HepG2 (cell line): ENCODE measurements around the gene SSH3. TPM values are rescaled to one million over a fixed set of nuclear protein-coding genes. Genes with fewer than 3 reads are reported as not detected.

Experiments used
- ATAC-seq: fragments of 200-7000 bp; cut with Tn5 transposase; 3 replicates; pipeline ENCODE4 v1.9.1; 2020; ENCODE audit warnings: mild to moderate bottlenecking, moderate library complexity
- BruUV-seq: library from RNA; stranded (reverse); fragments of 400-500 nt; replicated peaks from 2 replicates; lab custom pipeline; 2021; lab: Mats Ljungman, UMichigan
- CTCF ChIA-PET: fragments of 300-600 bp; formaldehyde crosslinking; extraction: SDS; loops from one replicate; lab custom pipeline; 2021; ENCODE audit warnings: low total read pairs, inconsistent platforms, low intra/inter-chr PET ratio; lab: Yijun Ruan, JAX
- POLR2A ChIA-PET: fragments of 350-600 bp; sonication (Branson Sonifier 250); formaldehyde crosslinking; loops from one replicate; lab custom pipeline; 2020; ENCODE audit warnings: antibody characterized with exemption, inconsistent platforms; lab: Yijun Ruan, JAX
- DNase-seq: peaks from one replicate; pipeline ENCODE4 v3.0.0-alpha.2; 2015; ENCODE audit warnings: low spot score
- FAIRE-seq: peaks from 3 replicates; lab custom pipeline; 2011; peaks lifted over from hg19 to GRCh38; lab: Jason Lieb, UNC
- H2AFZ ChIP-seq: one replicate; pipeline ENCODE4 v1.6.1; 2011; ENCODE audit warnings: low read length, inconsistent platforms
- H3K27ac ChIP-seq: fragments of 300-600 bp; 3 replicates; pipeline ENCODE4 v1.8.0; 2011; ENCODE audit warnings: mixed run types, mild to moderate bottlenecking, mixed read lengths, low read length, inconsistent platforms; ENCODE audit not compliant: insufficient read depth; ENCODE audit errors: extremely low read length
- H3K27me3 ChIP-seq, 2 experiments: fragments of 200-600 bp in 1 of 2; 2 replicates in 1 of 2; 3 replicates in 1 of 2; pipeline versions ENCODE4 v1.6.0 to v1.8.0; 2011; ENCODE audit warnings: low read length in 2 of 2, mild to moderate bottlenecking in 2 of 2, moderate library complexity in 2 of 2, inconsistent platforms in 1 of 2; ENCODE audit not compliant: insufficient read depth in 2 of 2, control insufficient read depth in 1 of 2
- H3K36me3 ChIP-seq, 2 experiments: fragments of 200-600 bp in 1 of 2; replicated peaks in 1 of 2; 2 replicates in 1 of 2; 3 replicates in 1 of 2; pipeline versions ENCODE4 v1.5.1 to v1.8.0; 2011; ENCODE audit warnings: low read length in 2 of 2, inconsistent platforms in 1 of 2; ENCODE audit not compliant: insufficient read depth in 2 of 2, control insufficient read depth in 1 of 2
- H3K4me1 ChIP-seq: 2 replicates; pipeline ENCODE4 v1.5.1; 2012; ENCODE audit warnings: low read length, inconsistent platforms; ENCODE audit not compliant: insufficient read depth
- H3K4me2 ChIP-seq: 2 replicates; pipeline ENCODE4 v1.6.0; 2011; ENCODE audit warnings: low read depth, low read length, inconsistent platforms
- H3K4me3 ChIP-seq, 3 experiments: fragments of 200-600 bp in 1 of 3; sonication (generic), shearing (Covaris generic) in 1 of 3; replicated peaks in 1 of 3; 2 replicates each; pipeline ENCODE4 v1.5.1; 2011 to 2016; ENCODE audit warnings: low read length in 3 of 3, inconsistent platforms in 2 of 3, low read depth in 2 of 3, mild to moderate bottlenecking in 2 of 3, control low read depth in 1 of 3, mixed read lengths in 1 of 3; ENCODE audit not compliant: insufficient read depth in 1 of 3
- H3K79me2 ChIP-seq: one replicate; pipeline ENCODE4 v1.6.1; 2011; ENCODE audit warnings: low read length, inconsistent platforms; ENCODE audit not compliant: insufficient read depth
- H3K9ac ChIP-seq: 2 replicates; pipeline ENCODE4 v1.6.0; 2011; ENCODE audit warnings: mild to moderate bottlenecking, low read depth, low read length, inconsistent platforms; ENCODE audit not compliant: insufficient read depth
- H3K9me3 ChIP-seq: 2 replicates; pipeline ENCODE4 v1.5.1; 2012; ENCODE audit warnings: mild to moderate bottlenecking, low read length
- H4K20me1 ChIP-seq: 2 replicates; pipeline ENCODE4 v1.6.0; 2011; ENCODE audit warnings: inconsistent platforms, mild to moderate bottlenecking, low read length, moderate library complexity; ENCODE audit not compliant: insufficient read depth
- CREB3 ChIP-seq: sonication (generic); formaldehyde crosslinking; IDR thresholded peaks from 2 replicates; pipeline ENCODE4 v1.5.0; 2020; ENCODE audit warnings: missing genetic modification reagents
- HES4 ChIP-seq: sonication (generic); formaldehyde crosslinking; IDR thresholded peaks from 2 replicates; pipeline ENCODE4 v1.9.0; 2021; ENCODE audit warnings: mild to moderate bottlenecking, missing genetic modification reagents, borderline replicate concordance
- KDM5A ChIP-seq: fragments of 200-600 bp; sonication (generic); IDR thresholded peaks from 2 replicates; pipeline ENCODE4 v1.7.0; 2018; ENCODE audit warnings: antibody characterized with exemption, mild to moderate bottlenecking, low read length, borderline replicate concordance
- MAFK ChIP-seq, 2 experiments: IDR thresholded peaks in 1 of 2; conservative IDR thresholded peaks in 1 of 2; 2 replicates each; pipeline ENCODE4 v1.6.1; 2011; ENCODE audit warnings: improper control_type of control experiment in 2 of 2, low read length in 2 of 2
- PAF1 ChIP-seq: IDR thresholded peaks from 2 replicates; pipeline ENCODE4 v1.6.1; 2016; ENCODE audit warnings: missing genetic modification reagents, missing compliant biosample characterization
- SOX6 ChIP-seq, 2 experiments: fragments of 450-650 bp in 1 of 2; sonication (generic) in 1 of 2; formaldehyde crosslinking in 1 of 2; IDR thresholded peaks; 2 replicates each; pipeline versions ENCODE4 v1.4.0 to v1.6.1; 2017 to 2020; ENCODE audit warnings: antibody characterized with exemption in 1 of 2, mild to moderate bottlenecking in 1 of 2, missing genetic modification reagents in 1 of 2
- SP2 ChIP-seq: sonication (generic); formaldehyde crosslinking; IDR thresholded peaks from 2 replicates; pipeline ENCODE4 v1.5.1; 2020; ENCODE audit warnings: mild to moderate bottlenecking, missing genetic modification reagents
- SSRP1 ChIP-seq: IDR thresholded peaks from 2 replicates; pipeline ENCODE4 v1.6.1; 2016; ENCODE audit warnings: control low read depth
- ZHX1 ChIP-seq: sonication (generic); formaldehyde crosslinking; IDR thresholded peaks from 2 replicates; pipeline ENCODE4 v1.8.1; 2022; ENCODE audit warnings: low read depth, mild to moderate bottlenecking, missing genetic modification reagents
- ZNF224 ChIP-seq: sonication (generic); formaldehyde crosslinking; IDR thresholded peaks from 2 replicates; pipeline ENCODE4 v1.5.0; 2020; ENCODE audit warnings: mild to moderate bottlenecking, missing genetic modification reagents
- ZNF343 ChIP-seq: sonication (generic); formaldehyde crosslinking; IDR thresholded peaks from 2 replicates; pipeline ENCODE4 v1.4.0; 2020; ENCODE audit warnings: mild to moderate bottlenecking, missing genetic modification reagents
- ZNF382 ChIP-seq: sonication (generic); formaldehyde crosslinking; IDR thresholded peaks from 2 replicates; pipeline ENCODE4 v1.5.0; 2020; ENCODE audit warnings: missing genetic modification reagents, mild to moderate bottlenecking, borderline replicate concordance
- ZNF414 ChIP-seq: sonication (generic); formaldehyde crosslinking; IDR thresholded peaks from 2 replicates; pipeline ENCODE4 v1.5.0; 2020; ENCODE audit warnings: missing genetic modification reagents
- ZNF569 ChIP-seq: sonication (generic); formaldehyde crosslinking; IDR thresholded peaks from 2 replicates; pipeline ENCODE4 v1.5.0; 2020; ENCODE audit warnings: mild to moderate bottlenecking, missing genetic modification reagents, moderate library complexity, borderline replicate concordance
- ZNF841 ChIP-seq: sonication (generic); formaldehyde crosslinking; IDR thresholded peaks from 2 replicates; pipeline ENCODE4 v1.8.1; 2023; ENCODE audit warnings: missing genetic modification reagents, borderline replicate concordance
- ZSCAN21 ChIP-seq: sonication (generic); formaldehyde crosslinking; IDR thresholded peaks from 2 replicates; pipeline ENCODE4 v1.8.0; 2022; ENCODE audit warnings: mild to moderate bottlenecking, missing genetic modification reagents, moderate library complexity, borderline replicate concordance
- ZSCAN30 ChIP-seq: sonication (generic); formaldehyde crosslinking; IDR thresholded peaks from 2 replicates; pipeline ENCODE4 v1.5.0; 2020; ENCODE audit warnings: mild to moderate bottlenecking, missing genetic modification reagents
- ZSCAN31 ChIP-seq: sonication (generic); formaldehyde crosslinking; IDR thresholded peaks from 2 replicates; pipeline ENCODE4 v1.5.0; 2020; ENCODE audit warnings: low read depth, mild to moderate bottlenecking, missing genetic modification reagents
- ZSCAN9 ChIP-seq: IDR thresholded peaks from 2 replicates; pipeline ENCODE4 v1.6.1; 2016; ENCODE audit warnings: borderline replicate concordance
- WGBS: methylation state at CpG from one replicate; pipeline ENCODE4 v1.1.6; 2017; ENCODE audit warnings: low lambda C conversion rate; 5-methylcytosine and 5-hydroxymethylcytosine counted together
- in situ Hi-C: cut with HindIII; loops from 2 replicates; pipeline ENCODE4 v1.10.0; 2017; ENCODE audit warnings: low pct_unique_long_range_greater_than_20kb; ENCODE audit not compliant: extremely low pct_ligation_motif_present
- intact Hi-C: fragments of 100-400 bp; cut with micrococcal nuclease; formaldehyde crosslinking; loops from one replicate; pipeline ENCODE4 v1.10.0; 2022; ENCODE audit not compliant: unreplicated experiment
- polyA plus RNA-seq, 8 experiments: library from polyadenylated mRNA; depleted of rRNA in 3 of 8; stranded (reverse) in 7 of 8; unstranded in 1 of 8; fragments of >200 nt; fragmentation: Illumina TruSeq in 4 of 8; extraction: Trizol in 4 of 8; gene quantifications; 2 replicates each; pipeline versions ENCODE4 v1.2.1 to v1.2.3, GENCODE V29; 2011 to 2016; ENCODE audit warnings: low read depth in 4 of 8, missing spikeins in 1 of 8, mixed read lengths in 1 of 8; ENCODE audit not compliant: insufficient read depth in 1 of 8
- total RNA-seq, 5 experiments: library from RNA; depleted of rRNA; stranded (reverse); fragments of >200 nt; fragmentation: Illumina TruSeq; extraction: Trizol; gene quantifications; 2 replicates each; pipeline ENCODE4 v1.2.3, GENCODE V29; 2016; ENCODE audit warnings: low read depth in 1 of 5

The SSH3 gene
- total and polyA plus RNA-seq, 2 of the 13 experiments (the other 11 are each of a cell fraction or from before 2014, with no cell fraction given) = 12.4 to 18.8 TPM

- TF ChIP-seq HES4 (CRISPR knock-in tag) = no peak
- TF ChIP-seq ZNF343 = no peak
- TF ChIP-seq ZNF841 (CRISPR knock-in tag) = no peak
- no peak for TF ChIP-seq ZNF414 (CRISPR knock-in tag)
- no peak for TF ChIP-seq KDM5A
- TF ChIP-seq ZSCAN31 (CRISPR knock-in tag) = no peak
- TF ChIP-seq ZSCAN30 (CRISPR knock-in tag) = no peak
- TF ChIP-seq SP2 = 0 out of 2 replicates have a peak, but pooled peaks have one; percentile 33
- no peak for TF ChIP-seq ZNF569 (CRISPR knock-in tag)
- no peak for TF ChIP-seq ZSCAN21 (CRISPR knock-in tag)
- TF ChIP-seq ZSCAN9 (CRISPR knock-in tag) = no peak
- TF ChIP-seq, all 625 proteins: peak for 16
These were observed 15.8 kb upstream of the SSH3 start (continued) for GRCh38 chr11:67287355-67288197.

- ATAC-seq = no peak
- intact Hi-C loops = no loop called here
- Histone ChIP-seq H3K9me3 (no peaks in the 10 kb centered on the region), H3K4me2 (peak overlapping the region; percentile 99), H3K27ac (peak overlapping the region; percentile 100), H2AFZ (no peak overlapping the region), H3K27me3 (no peaks in the 10 kb centered on the region), H3K4me1 (peaks cover 37% of the 10 kb centered on the region), H3K36me3 (peaks cover 14 to 45% of the 10 kb centered on the region in 2 experiments; a peak in 4 of 5 replicates), H3K9ac (peak overlapping the region; percentile 95), H3K4me3 (peak overlapping the region; percentile 69 to 94 (median 91); a peak in 4 of 6 replicates), H3K79me2 (peaks cover 13% of the 10 kb centered on the region), H4K20me1 (no peaks in the 10 kb centered on the region)
- CTCF ChIA-PET = interaction anchor here (1.6 kb wide), 1 partner anchor 22 kb away, joined by 5 read pairs; the partner anchor contains the start of gene GRK2
- WGBS = 50% methylated on average over 3 of the region's 4 CpGs
- POLR2A ChIA-PET = interaction anchor here (0.5 to 7.7 kb wide), 16 partner anchors 8 to 163 kb away, joined by 3 to 66 read pairs (median 6); partner anchors contain the start of genes GRK2, POLD4, PPP1CA and RAD9A
- FAIRE-seq = no peak
- no peak for DNase-seq
- BruUV-seq = no TSS peak
- in situ Hi-C loops = no loop called here
- TF ChIP-seq SSRP1 (CRISPR knock-in tag) = no peak
- no peak for TF ChIP-seq CREB3 (CRISPR knock-in tag)
- no peak for TF ChIP-seq PAF1
- no peak for TF ChIP-seq SOX6 (IDR thresholded peaks at IDR 0.05)
- no peak for TF ChIP-seq SOX6 (CRISPR knock-in tag; IDR thresholded peaks at IDR 0.05)
- TF ChIP-seq MAFK (conservative IDR thresholded peaks at IDR 0.05 in 1 of 2, IDR thresholded peaks at IDR 0.05 in 1 of 2; ENCODE audit: low read length in 2 of 2) = no peak
- no peak for TF ChIP-seq ZNF224
- TF ChIP-seq ZHX1 = no peak
- TF ChIP-seq ZNF382 (CRISPR knock-in tag) = no peak
These were observed 15.2 kb upstream of the SSH3 start for GRCh38 chr11:67288198-67288451.
